Liver (tissue), 3 donors: ENCODE results near the gene GNG4.

Source experiments
- EGR1 ChIP-seq, 2 donors: IDR thresholded peaks; 2 replicates each; pipeline ENCODE4 v1.6.1; 2016 to 2018; ENCODE audit warnings: antibody characterized with exemption in 2 of 2, low read depth in 2 of 2
- GABPA ChIP-seq, 2 donors: IDR thresholded peaks in 1 of 2; conservative IDR thresholded peaks in 1 of 2; 2 replicates each; pipeline ENCODE4 v1.6.1; 2016; ENCODE audit warnings: antibody characterized with exemption in 2 of 2, mild to moderate bottlenecking in 1 of 2, moderate library complexity in 1 of 2
- HNF4G ChIP-seq: IDR thresholded peaks from 2 replicates; pipeline ENCODE4 v1.6.1; 2016; ENCODE audit warnings: antibody characterized with exemption
- JUND ChIP-seq, 2 donors: IDR thresholded peaks; 2 replicates each; pipeline ENCODE4 v1.6.1; 2016; ENCODE audit warnings: antibody characterized with exemption in 2 of 2
- NR2F2 ChIP-seq: IDR thresholded peaks from 2 replicates; pipeline ENCODE4 v1.6.1; 2016; ENCODE audit warnings: antibody characterized with exemption
- RAD21 ChIP-seq, 2 donors: IDR thresholded peaks; 2 replicates each; pipeline ENCODE4 v1.6.1; 2016; ENCODE audit warnings: antibody characterized with exemption in 2 of 2, mild to moderate bottlenecking in 2 of 2
- SP1 ChIP-seq: IDR thresholded peaks from 2 replicates; pipeline ENCODE4 v1.6.1; 2018; ENCODE audit warnings: antibody characterized with exemption, mild to moderate bottlenecking
- TAF1 ChIP-seq: conservative IDR thresholded peaks from 2 replicates; pipeline ENCODE4 v1.6.1; 2016; ENCODE audit warnings: antibody characterized with exemption, mild to moderate bottlenecking
- YY1 ChIP-seq: IDR thresholded peaks from 2 replicates; pipeline ENCODE4 v1.6.1; 2016; ENCODE audit warnings: antibody characterized with exemption, mild to moderate bottlenecking
- TF ChIP-seq, protein P1 (sequence below): fragments of 150-350 bp; IDR thresholded peaks from 2 replicates; pipeline ENCODE4 v1.5.1; 2017; ENCODE audit warnings: improper control_type of control experiment, low read depth, low read length; ENCODE audit not compliant: missing input control
- TF ChIP-seq, protein P2 (sequence below): IDR thresholded peaks from 2 replicates; pipeline ENCODE4 v1.6.1; 2016; ENCODE audit warnings: antibody characterized with exemption
- TF ChIP-seq, protein P3 (sequence below): IDR thresholded peaks from 2 replicates; pipeline ENCODE4 v1.6.1; 2016; ENCODE audit warnings: antibody characterized with exemption
- TF ChIP-seq, protein P4 (sequence below): IDR thresholded peaks from 2 replicates; pipeline ENCODE4 v1.6.1; 2016; ENCODE audit warnings: antibody characterized with exemption, mild to moderate bottlenecking
- TF ChIP-seq, protein P5 (sequence below): IDR thresholded peaks from 2 replicates; pipeline ENCODE4 v1.6.1; 2016; ENCODE audit warnings: antibody characterized with exemption
- donor health status: healthy.
- donor health status: healthy.

DNA sequence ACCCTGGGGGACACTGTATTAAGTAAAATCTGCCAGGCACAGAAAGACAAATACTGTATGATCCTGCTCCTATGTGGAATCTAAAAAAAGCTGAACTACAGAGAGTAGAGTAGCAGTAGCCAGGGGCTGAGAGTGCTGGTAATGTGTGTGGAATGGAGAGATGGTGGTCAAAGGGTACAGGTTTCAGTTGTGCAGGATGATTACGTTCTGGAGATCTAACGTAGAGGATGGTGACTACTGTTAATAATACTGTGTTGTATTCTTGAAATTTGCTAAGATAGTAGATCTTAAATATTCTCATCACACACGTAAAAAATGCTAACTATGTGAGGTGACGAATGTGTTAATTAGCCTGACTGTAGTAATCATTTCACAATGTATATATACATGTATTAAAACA lies 39.8 kb upstream of the GNG4 start:
- TF ChIP-seq, protein P1, sequence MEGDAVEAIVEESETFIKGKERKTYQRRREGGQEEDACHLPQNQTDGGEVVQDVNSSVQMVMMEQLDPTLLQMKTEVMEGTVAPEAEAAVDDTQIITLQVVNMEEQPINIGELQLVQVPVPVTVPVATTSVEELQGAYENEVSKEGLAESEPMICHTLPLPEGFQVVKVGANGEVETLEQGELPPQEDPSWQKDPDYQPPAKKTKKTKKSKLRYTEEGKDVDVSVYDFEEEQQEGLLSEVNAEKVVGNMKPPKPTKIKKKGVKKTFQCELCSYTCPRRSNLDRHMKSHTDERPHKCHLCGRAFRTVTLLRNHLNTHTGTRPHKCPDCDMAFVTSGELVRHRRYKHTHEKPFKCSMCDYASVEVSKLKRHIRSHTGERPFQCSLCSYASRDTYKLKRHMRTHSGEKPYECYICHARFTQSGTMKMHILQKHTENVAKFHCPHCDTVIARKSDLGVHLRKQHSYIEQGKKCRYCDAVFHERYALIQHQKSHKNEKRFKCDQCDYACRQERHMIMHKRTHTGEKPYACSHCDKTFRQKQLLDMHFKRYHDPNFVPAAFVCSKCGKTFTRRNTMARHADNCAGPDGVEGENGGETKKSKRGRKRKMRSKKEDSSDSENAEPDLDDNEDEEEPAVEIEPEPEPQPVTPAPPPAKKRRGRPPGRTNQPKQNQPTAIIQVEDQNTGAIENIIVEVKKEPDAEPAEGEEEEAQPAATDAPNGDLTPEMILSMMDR: no peak
- TF ChIP-seq JUND (IDR thresholded peaks at IDR 0.05) (no peak), GABPA (IDR thresholded peaks at IDR 0.05 in 1 of 2, conservative IDR thresholded peaks at IDR 0.05 in 1 of 2) (no peak), RAD21 (IDR thresholded peaks at IDR 0.05) (no peak), YY1 (no peak), SP1 (no peak), EGR1 (IDR thresholded peaks at IDR 0.05; ENCODE audit: low read depth in 2 of 2) (no peak), TAF1 (no peak), NR2F2 (no peak), HNF4G (no peak)
- TF ChIP-seq, protein P2, sequence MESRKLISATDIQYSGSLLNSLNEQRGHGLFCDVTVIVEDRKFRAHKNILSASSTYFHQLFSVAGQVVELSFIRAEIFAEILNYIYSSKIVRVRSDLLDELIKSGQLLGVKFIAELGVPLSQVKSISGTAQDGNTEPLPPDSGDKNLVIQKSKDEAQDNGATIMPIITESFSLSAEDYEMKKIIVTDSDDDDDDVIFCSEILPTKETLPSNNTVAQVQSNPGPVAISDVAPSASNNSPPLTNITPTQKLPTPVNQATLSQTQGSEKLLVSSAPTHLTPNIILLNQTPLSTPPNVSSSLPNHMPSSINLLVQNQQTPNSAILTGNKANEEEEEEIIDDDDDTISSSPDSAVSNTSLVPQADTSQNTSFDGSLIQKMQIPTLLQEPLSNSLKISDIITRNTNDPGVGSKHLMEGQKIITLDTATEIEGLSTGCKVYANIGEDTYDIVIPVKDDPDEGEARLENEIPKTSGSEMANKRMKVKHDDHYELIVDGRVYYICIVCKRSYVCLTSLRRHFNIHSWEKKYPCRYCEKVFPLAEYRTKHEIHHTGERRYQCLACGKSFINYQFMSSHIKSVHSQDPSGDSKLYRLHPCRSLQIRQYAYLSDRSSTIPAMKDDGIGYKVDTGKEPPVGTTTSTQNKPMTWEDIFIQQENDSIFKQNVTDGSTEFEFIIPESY: no peak
- TF ChIP-seq, protein P3, sequence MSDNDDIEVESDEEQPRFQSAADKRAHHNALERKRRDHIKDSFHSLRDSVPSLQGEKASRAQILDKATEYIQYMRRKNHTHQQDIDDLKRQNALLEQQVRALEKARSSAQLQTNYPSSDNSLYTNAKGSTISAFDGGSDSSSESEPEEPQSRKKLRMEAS: no peak
- TF ChIP-seq, protein P4, sequence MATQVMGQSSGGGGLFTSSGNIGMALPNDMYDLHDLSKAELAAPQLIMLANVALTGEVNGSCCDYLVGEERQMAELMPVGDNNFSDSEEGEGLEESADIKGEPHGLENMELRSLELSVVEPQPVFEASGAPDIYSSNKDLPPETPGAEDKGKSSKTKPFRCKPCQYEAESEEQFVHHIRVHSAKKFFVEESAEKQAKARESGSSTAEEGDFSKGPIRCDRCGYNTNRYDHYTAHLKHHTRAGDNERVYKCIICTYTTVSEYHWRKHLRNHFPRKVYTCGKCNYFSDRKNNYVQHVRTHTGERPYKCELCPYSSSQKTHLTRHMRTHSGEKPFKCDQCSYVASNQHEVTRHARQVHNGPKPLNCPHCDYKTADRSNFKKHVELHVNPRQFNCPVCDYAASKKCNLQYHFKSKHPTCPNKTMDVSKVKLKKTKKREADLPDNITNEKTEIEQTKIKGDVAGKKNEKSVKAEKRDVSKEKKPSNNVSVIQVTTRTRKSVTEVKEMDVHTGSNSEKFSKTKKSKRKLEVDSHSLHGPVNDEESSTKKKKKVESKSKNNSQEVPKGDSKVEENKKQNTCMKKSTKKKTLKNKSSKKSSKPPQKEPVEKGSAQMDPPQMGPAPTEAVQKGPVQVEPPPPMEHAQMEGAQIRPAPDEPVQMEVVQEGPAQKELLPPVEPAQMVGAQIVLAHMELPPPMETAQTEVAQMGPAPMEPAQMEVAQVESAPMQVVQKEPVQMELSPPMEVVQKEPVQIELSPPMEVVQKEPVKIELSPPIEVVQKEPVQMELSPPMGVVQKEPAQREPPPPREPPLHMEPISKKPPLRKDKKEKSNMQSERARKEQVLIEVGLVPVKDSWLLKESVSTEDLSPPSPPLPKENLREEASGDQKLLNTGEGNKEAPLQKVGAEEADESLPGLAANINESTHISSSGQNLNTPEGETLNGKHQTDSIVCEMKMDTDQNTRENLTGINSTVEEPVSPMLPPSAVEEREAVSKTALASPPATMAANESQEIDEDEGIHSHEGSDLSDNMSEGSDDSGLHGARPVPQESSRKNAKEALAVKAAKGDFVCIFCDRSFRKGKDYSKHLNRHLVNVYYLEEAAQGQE: no peak
- TF ChIP-seq, protein P5, sequence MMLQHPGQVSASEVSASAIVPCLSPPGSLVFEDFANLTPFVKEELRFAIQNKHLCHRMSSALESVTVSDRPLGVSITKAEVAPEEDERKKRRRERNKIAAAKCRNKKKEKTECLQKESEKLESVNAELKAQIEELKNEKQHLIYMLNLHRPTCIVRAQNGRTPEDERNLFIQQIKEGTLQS: no peak
